DOHH2 (cell line): ENCODE results near the gene ANKRD49.
A peak's percentile ranks its signal among the peaks of the same experiment; 100 is the strongest.

Experiments
- H3F3A ChIP-seq: fragments of 200-600 bp; sonication (generic), shearing (Covaris generic); 2 replicates; pipeline ENCODE4 v1.6.0; 2016; ENCODE audit warnings: antibody characterized with exemption, mild to moderate bottlenecking; ENCODE audit not compliant: control insufficient read depth, insufficient read depth
- H3K27ac ChIP-seq: fragments of 200-600 bp; sonication (generic); 2 replicates; pipeline ENCODE4 v1.5.1; 2014; ENCODE audit warnings: low read depth, mild to moderate bottlenecking, low read length, moderate library complexity
- H3K27me3 ChIP-seq: fragments of 200-600 bp; sonication (generic); 2 replicates; pipeline ENCODE4 v1.6.1; 2014; ENCODE audit warnings: mild to moderate bottlenecking, low read length, mixed read lengths; ENCODE audit not compliant: control insufficient read depth
- H3K36me3 ChIP-seq: fragments of 200-600 bp; sonication (generic); 2 replicates; pipeline ENCODE4 v1.6.1; 2014; ENCODE audit warnings: mild to moderate bottlenecking, low read length, moderate library complexity, mixed read lengths; ENCODE audit not compliant: control insufficient read depth
- H3K4me1 ChIP-seq: fragments of 200-600 bp; sonication (generic); 2 replicates; pipeline ENCODE4 v1.6.1; 2014; ENCODE audit warnings: mild to moderate bottlenecking, low read length, mixed read lengths; ENCODE audit not compliant: control insufficient read depth
- H3K4me2 ChIP-seq: fragments of 200-600 bp; sonication (generic); 2 replicates; pipeline ENCODE4 v1.6.0; 2014; ENCODE audit warnings: mild to moderate bottlenecking, low read length, moderate library complexity
- H3K4me3 ChIP-seq: fragments of 200-600 bp; sonication (generic); 2 replicates; pipeline ENCODE4 v1.5.1; 2014; ENCODE audit warnings: mild to moderate bottlenecking, low read length, mixed read lengths
- H3K79me2 ChIP-seq: fragments of 200-600 bp; sonication (generic); 2 replicates; pipeline ENCODE4 v1.6.1; 2014; ENCODE audit warnings: mild to moderate bottlenecking, low read length, mixed read lengths; ENCODE audit not compliant: control insufficient read depth
- H3K9me2 ChIP-seq: fragments of 200-600 bp; sonication (generic); replicated peaks from 2 replicates; pipeline ENCODE4 v1.6.1; 2014; ENCODE audit warnings: mild to moderate bottlenecking, low read length, mixed read lengths; ENCODE audit not compliant: control insufficient read depth
- H3K9me3 ChIP-seq: fragments of 200-600 bp; sonication (generic); 2 replicates; pipeline ENCODE4 v1.6.1; 2014; ENCODE audit warnings: antibody characterized with exemption, low read length, mixed read lengths; ENCODE audit not compliant: control insufficient read depth, insufficient read depth
- H4K20me1 ChIP-seq: fragments of 200-600 bp; sonication (generic); 2 replicates; pipeline ENCODE4 v1.6.0; 2014; ENCODE audit warnings: low read depth, mild to moderate bottlenecking, antibody characterized with exemption, low read length, moderate library complexity; ENCODE audit not compliant: control insufficient read depth, insufficient read depth
- EZH2phosphoT487 ChIP-seq: fragments of 200-600 bp; sonication (generic); IDR thresholded peaks from 2 replicates; pipeline ENCODE4 v1.6.1; 2017; ENCODE audit warnings: borderline replicate concordance, mild to moderate bottlenecking, antibody characterized with exemption, low read length, moderate library complexity, mixed read lengths
- TF ChIP-seq, protein P1 (sequence below): fragments of 200-600 bp; sonication (generic); IDR thresholded peaks from one replicate; pipeline ENCODE4 v1.5.1; 2014; ENCODE audit warnings: antibody characterized with exemption, mild to moderate bottlenecking, low read depth, low read length; ENCODE audit not compliant: poor library complexity, severe bottlenecking

Gene ANKRD49

GRCh38 chr11:94513091-94513490 lies 19.3 kb downstream of the ANKRD49 start:
- Histone ChIP-seq H3K36me3 (no peaks in the 10 kb centered on the region), H3K9me3 (no peaks in the 10 kb centered on the region), H3K27me3 (peaks cover 20% of the 10 kb centered on the region), H3K9me2 (no peaks in the 10 kb centered on the region), H3F3A (peaks cover 2% of the 10 kb centered on the region; the same call in 1 of the 2 replicates), H3K79me2 (no peaks in the 10 kb centered on the region), H3K4me3 (peak overlapping the region; percentile 22), H4K20me1 (no peaks in the 10 kb centered on the region), H3K4me1 (peaks cover 13% of the 10 kb centered on the region), H3K27ac (no peak overlapping the region), H3K4me2 (peak overlapping the region; percentile 62)
- TF ChIP-seq EZH2phosphoT487 = no peak
- TF ChIP-seq, protein P1, sequence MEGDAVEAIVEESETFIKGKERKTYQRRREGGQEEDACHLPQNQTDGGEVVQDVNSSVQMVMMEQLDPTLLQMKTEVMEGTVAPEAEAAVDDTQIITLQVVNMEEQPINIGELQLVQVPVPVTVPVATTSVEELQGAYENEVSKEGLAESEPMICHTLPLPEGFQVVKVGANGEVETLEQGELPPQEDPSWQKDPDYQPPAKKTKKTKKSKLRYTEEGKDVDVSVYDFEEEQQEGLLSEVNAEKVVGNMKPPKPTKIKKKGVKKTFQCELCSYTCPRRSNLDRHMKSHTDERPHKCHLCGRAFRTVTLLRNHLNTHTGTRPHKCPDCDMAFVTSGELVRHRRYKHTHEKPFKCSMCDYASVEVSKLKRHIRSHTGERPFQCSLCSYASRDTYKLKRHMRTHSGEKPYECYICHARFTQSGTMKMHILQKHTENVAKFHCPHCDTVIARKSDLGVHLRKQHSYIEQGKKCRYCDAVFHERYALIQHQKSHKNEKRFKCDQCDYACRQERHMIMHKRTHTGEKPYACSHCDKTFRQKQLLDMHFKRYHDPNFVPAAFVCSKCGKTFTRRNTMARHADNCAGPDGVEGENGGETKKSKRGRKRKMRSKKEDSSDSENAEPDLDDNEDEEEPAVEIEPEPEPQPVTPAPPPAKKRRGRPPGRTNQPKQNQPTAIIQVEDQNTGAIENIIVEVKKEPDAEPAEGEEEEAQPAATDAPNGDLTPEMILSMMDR = no peak

DNA sequence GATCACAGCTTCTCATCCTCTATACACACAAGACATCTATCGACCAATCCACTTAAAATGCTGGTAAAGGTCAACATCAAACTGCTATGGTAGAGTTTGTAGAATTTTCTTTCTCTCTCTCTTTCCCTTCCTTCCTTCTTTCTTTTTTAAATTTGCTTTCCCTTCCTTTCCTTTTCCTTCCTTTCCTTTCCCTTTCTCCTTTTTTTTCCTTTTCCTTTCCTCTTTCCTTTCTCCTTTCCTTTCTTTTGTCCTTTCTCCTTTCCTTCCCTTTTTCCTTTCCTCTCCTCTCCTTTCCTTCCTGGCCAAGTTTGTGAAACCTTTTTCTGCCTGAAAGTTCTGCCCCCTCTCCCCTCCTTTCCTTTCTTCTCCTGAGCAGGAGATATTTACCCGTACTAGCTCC lies 21.6 kb downstream of the ANKRD49 start:
- H3F3A ChIP-seq = peaks cover 2% of the 10 kb centered on the region; the same call in 1 of the 2 replicates
- H3K9me2 ChIP-seq = no peaks in the 10 kb centered on the region
- peaks cover 20% of the 10 kb centered on the region for H3K27me3 ChIP-seq
- no peaks in the 10 kb centered on the region for H3K9me3 ChIP-seq
- no peak for TF ChIP-seq EZH2phosphoT487
- TF ChIP-seq, protein P1 = no peak
- H3K4me3 ChIP-seq = no peak overlapping the region
- H4K20me1 ChIP-seq = no peaks in the 10 kb centered on the region
- H3K36me3 ChIP-seq = no peaks in the 10 kb centered on the region
- no peaks in the 10 kb centered on the region for H3K79me2 ChIP-seq
- H3K4me2 ChIP-seq = no peak overlapping the region
- H3K4me1 ChIP-seq = peaks cover 13% of the 10 kb centered on the region
- no peak overlapping the region for H3K27ac ChIP-seq

DNA sequence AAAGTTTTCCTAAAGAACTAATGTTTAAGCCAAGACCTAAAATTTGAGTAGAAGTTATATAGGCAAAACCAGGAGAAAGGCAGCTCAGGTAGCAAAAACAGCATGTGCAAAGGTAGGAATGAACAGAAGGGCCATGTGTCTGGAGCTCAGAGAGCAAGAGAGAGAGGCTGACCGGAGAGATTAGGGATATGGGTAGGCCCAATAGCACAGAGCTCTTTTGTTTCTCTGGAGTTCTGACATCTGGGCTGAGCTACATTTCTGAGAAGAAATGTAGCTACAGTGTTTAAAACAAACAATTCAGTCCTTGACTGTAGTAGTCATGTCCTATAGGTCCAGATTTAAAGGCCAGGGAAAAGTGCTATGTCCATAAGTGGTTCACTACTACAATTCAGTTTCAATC lies 22.9 kb downstream of the ANKRD49 start:
- no peaks in the 10 kb centered on the region for H3K79me2 ChIP-seq
- H3K4me2 ChIP-seq = no peak overlapping the region
- no peaks in the 10 kb centered on the region for H3K36me3 ChIP-seq
- H3F3A ChIP-seq = peaks cover 2% of the 10 kb centered on the region; the same call in 1 of the 2 replicates
- H3K27ac ChIP-seq = no peak overlapping the region
- no peaks in the 10 kb centered on the region for H4K20me1 ChIP-seq
- peaks cover 16% of the 10 kb centered on the region for H3K27me3 ChIP-seq
- no peaks in the 10 kb centered on the region for H3K9me2 ChIP-seq
- peaks cover 13% of the 10 kb centered on the region for H3K4me1 ChIP-seq
- no peaks in the 10 kb centered on the region for H3K9me3 ChIP-seq
- no peak for TF ChIP-seq EZH2phosphoT487
- TF ChIP-seq, protein P1 = no peak
- H3K4me3 ChIP-seq = no peak overlapping the region

GRCh38 chr11:94518300-94518699 lies 24.5 kb downstream of the ANKRD49 start:
- Histone ChIP-seq H3K36me3 (no peaks in the 10 kb centered on the region), H3K4me1 (peaks cover 2% of the 10 kb centered on the region)
- TF ChIP-seq, protein P1 = no peak
- no peak for TF ChIP-seq EZH2phosphoT487

More at GRCh38 chr11:94518300-94518699, 24.5 kb downstream of the ANKRD49 start:
- H3K27me3 ChIP-seq = peaks cover 4% of the 10 kb centered on the region
- H3K9me3 ChIP-seq = no peaks in the 10 kb centered on the region
- no peak overlapping the region for H3K27ac ChIP-seq
- H3K9me2 ChIP-seq = no peaks in the 10 kb centered on the region
- H3K4me2 ChIP-seq = no peak overlapping the region
- H3K4me3 ChIP-seq = no peak overlapping the region
- H3K79me2 ChIP-seq = no peaks in the 10 kb centered on the region
- no peaks in the 10 kb centered on the region for H4K20me1 ChIP-seq
- H3F3A ChIP-seq = no peaks in the 10 kb centered on the region
